Ascending aorta (tissue), 2 donors: ENCODE data around the gene DOP1A. TPM values are rescaled to one million over a fixed set of nuclear protein-coding genes. Genes with fewer than 3 reads are reported as not detected.
"Not testable (repeated sequence)": the region's sequence is repeated elsewhere in the genome, so short reads cannot be mapped to it uniquely, and the experiment has no call there.

Experiments used
- DNase-seq, 2 donors: peaks; one replicate each; pipeline ENCODE4 v3.0.0-alpha.2; 2019; ENCODE audit warnings: low spot score in 2 of 2
- H3K27ac ChIP-seq, 2 donors: fragments of 200-600 bp; sonication (generic); one replicate each; pipeline ENCODE4 v1.5.1; 2016 to 2017; ENCODE audit warnings: mild to moderate bottlenecking in 1 of 2
- H3K27me3 ChIP-seq: fragments of 200-600 bp; sonication (generic); one replicate; pipeline ENCODE4 v1.5.1; 2017
- H3K36me3 ChIP-seq, 2 donors: fragments of 200-600 bp; sonication (generic); one replicate each; pipeline ENCODE4 v1.5.1; 2016
- H3K4me1 ChIP-seq, 2 donors: fragments of 200-600 bp; sonication (generic); one replicate each; pipeline ENCODE4 v1.5.1; 2016 to 2017; ENCODE audit warnings: mild to moderate bottlenecking in 1 of 2
- H3K4me3 ChIP-seq, 2 donors: fragments of 200-600 bp; sonication (generic); one replicate each; pipeline ENCODE4 v1.5.1; 2016 to 2017; ENCODE audit warnings: mild to moderate bottlenecking in 1 of 2
- H3K9me3 ChIP-seq, 2 donors: fragments of 200-600 bp; sonication (generic); one replicate each; pipeline ENCODE4 v1.5.1; 2016
- intact Hi-C: fragments of 100-400 bp; cut with DNase I; formaldehyde crosslinking; loops from one replicate; pipeline ENCODE4 v1.15.1; 2023
- total RNA-seq: library from RNA; depleted of rRNA; stranded (reverse); fragments of >200 nt; gene quantifications from one replicate; pipeline ENCODE4 v1.1.0, GENCODE V29; 2016
- TF ChIP-seq, protein P1 (sequence below), 3 experiments: fragments of 200-600 bp in 2 of 3; fragments of 450-650 bp in 1 of 3; sonication (generic) in 2 of 3; IDR thresholded peaks; one replicate each; pipeline ENCODE4 v1.5.1; 2016 to 2019; ENCODE audit warnings: antibody characterized with exemption in 3 of 3, mild to moderate bottlenecking in 1 of 3, moderate library complexity in 1 of 3

Gene DOP1A
- total RNA-seq, 1 donor from 2014 or later, result 13.2 TPM

DNA sequence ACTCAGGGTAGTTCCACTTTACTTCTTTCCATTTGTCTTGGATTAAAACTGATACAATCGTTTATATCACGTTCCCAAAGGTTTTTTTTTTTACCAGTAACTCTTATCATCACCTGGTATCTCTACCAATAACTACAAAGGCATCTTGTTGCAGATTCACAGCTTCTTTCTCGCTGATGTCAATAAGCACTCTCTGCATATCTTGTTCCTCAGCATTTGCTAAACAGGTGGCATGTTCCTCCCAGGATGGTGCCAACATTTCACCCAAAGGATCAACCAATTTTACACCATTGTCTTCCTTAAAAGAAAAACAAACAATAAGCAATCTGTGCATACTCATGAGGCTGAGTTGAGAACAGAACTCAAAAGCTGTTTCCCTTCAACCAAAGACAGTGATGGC is 121.0 kb downstream of the DOP1A start:
- TF ChIP-seq, protein P1, sequence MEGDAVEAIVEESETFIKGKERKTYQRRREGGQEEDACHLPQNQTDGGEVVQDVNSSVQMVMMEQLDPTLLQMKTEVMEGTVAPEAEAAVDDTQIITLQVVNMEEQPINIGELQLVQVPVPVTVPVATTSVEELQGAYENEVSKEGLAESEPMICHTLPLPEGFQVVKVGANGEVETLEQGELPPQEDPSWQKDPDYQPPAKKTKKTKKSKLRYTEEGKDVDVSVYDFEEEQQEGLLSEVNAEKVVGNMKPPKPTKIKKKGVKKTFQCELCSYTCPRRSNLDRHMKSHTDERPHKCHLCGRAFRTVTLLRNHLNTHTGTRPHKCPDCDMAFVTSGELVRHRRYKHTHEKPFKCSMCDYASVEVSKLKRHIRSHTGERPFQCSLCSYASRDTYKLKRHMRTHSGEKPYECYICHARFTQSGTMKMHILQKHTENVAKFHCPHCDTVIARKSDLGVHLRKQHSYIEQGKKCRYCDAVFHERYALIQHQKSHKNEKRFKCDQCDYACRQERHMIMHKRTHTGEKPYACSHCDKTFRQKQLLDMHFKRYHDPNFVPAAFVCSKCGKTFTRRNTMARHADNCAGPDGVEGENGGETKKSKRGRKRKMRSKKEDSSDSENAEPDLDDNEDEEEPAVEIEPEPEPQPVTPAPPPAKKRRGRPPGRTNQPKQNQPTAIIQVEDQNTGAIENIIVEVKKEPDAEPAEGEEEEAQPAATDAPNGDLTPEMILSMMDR (IDR thresholded peaks at IDR 0.05), result no peak
- DNase-seq, result no peak
- no peaks in the 10 kb centered on the region for H3K9me3 ChIP-seq
- no peaks in the 10 kb centered on the region for H3K27me3 ChIP-seq
- peaks cover 0 to 11% of the 10 kb centered on the region in 2 donors for H3K4me1 ChIP-seq
- H3K36me3 ChIP-seq, result peaks cover 20 to 33% of the 10 kb centered on the region in 2 donors
- H3K27ac ChIP-seq, result no peak overlapping the region
- intact Hi-C loops, result no loop called here
- no peak overlapping the region for H3K4me3 ChIP-seq

DNA sequence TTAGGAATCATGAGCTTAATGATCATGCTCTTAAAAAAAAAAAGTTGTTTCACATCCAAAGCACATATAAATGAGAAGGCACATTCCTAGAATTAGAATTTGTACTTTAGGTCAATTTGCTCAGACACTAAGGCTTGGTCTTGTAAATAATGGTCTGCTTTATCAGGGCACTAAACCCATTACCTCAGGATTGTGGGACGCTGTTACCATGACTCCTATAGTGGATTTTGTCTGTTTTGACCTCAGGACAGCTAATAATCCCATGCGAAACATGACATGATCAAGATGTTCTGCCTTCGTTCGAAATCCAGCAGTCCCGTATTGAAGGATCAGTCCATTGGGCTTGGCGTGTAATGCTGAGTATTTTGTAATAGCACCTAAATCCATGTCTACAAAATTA is 123.2 kb downstream of the DOP1A start:
- DNase-seq, result no peak
- TF ChIP-seq, protein P1 (IDR thresholded peaks at IDR 0.05), result no peak
- Histone ChIP-seq H3K27me3 (no peaks in the 10 kb centered on the region), H3K4me3 (no peak overlapping the region), H3K27ac (no peak overlapping the region), H3K4me1 (peaks cover 0 to 19% of the 10 kb centered on the region in 2 donors), H3K36me3 (peaks cover 8 to 14% of the 10 kb centered on the region in 2 donors), H3K9me3 (no peaks in the 10 kb centered on the region)
- intact Hi-C loops, result loop anchor here (5.0 to 10.0 kb wide), 5 partner anchors 664 to 1574 kb away; partner anchors contain the start of genes CEP162, CYB5R4, IBTK and RIPPLY2

DNA sequence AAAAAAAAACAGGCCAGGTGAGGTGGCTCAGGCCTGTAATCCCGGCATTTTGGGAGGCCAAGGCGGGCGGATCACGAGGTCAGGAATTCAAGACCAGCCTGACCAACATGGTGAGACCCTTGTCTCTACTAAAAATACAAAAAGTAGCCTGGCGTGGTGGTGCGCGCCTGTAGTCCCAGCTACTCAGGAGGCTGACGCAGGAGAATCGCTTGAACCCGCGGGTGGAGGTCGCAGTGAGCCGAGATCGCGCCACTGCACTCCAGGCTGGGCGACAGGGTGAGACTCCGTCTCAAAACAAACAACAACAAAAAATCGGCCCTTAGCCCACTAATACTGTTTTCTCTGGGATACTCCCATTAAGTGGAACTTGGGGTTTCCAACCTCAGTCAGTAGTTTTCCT is 124.5 kb downstream of the DOP1A start:
- H3K4me3 ChIP-seq, result peak overlapping the region; percentile 59 to 93
- H3K27me3 ChIP-seq, DNase-seq, H3K36me3 ChIP-seq, H3K27ac ChIP-seq, H3K9me3 ChIP-seq: not testable (repeated sequence)
- intact Hi-C loops, result loop anchor here (2.0 to 10.0 kb wide), 6 partner anchors 125 to 1573 kb away; partner anchors contain the start of genes CEP162, CYB5R4, DOP1A and IBTK
- H3K4me1 ChIP-seq, result peaks cover 0 to 19% of the 10 kb centered on the region in 2 donors

DNA sequence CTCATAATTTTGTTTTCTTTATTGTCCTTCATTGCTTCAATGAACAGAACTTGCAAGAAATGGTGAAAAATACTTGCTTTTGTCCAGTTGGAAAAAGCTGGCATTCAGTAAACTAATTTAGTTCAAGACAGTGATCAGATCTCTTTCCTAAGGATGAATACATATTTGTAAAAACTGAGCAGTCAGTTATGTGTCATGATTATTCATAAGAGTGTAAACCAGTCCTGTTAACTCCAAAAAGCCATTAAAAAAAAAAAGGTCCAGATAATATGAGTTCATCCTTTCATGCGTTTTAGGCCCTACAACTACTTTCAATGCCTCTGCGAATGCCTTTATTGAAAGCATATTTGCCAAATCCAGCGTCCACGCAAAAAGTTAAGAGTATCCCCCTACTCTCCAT is 125.0 kb downstream of the DOP1A start:
- no peak for DNase-seq
- H3K27ac ChIP-seq, result peak overlapping the region; percentile 87 to 92
- peaks cover 0 to 19% of the 10 kb centered on the region in 2 donors for H3K4me1 ChIP-seq
- TF ChIP-seq, protein P1 (IDR thresholded peaks at IDR 0.05), result no peak
- no peaks in the 10 kb centered on the region for H3K9me3 ChIP-seq
- H3K36me3 ChIP-seq, result peaks cover 4 to 5% of the 10 kb centered on the region in 2 donors
- H3K4me3 ChIP-seq, result peak overlapping the region; percentile 59 to 93
- intact Hi-C loops, result loop anchor here (2.0 to 10.0 kb wide), 6 partner anchors 126 to 1572 kb away; partner anchors contain the start of genes CEP162, CYB5R4, DOP1A and IBTK
- H3K27me3 ChIP-seq, result no peaks in the 10 kb centered on the region

DNA sequence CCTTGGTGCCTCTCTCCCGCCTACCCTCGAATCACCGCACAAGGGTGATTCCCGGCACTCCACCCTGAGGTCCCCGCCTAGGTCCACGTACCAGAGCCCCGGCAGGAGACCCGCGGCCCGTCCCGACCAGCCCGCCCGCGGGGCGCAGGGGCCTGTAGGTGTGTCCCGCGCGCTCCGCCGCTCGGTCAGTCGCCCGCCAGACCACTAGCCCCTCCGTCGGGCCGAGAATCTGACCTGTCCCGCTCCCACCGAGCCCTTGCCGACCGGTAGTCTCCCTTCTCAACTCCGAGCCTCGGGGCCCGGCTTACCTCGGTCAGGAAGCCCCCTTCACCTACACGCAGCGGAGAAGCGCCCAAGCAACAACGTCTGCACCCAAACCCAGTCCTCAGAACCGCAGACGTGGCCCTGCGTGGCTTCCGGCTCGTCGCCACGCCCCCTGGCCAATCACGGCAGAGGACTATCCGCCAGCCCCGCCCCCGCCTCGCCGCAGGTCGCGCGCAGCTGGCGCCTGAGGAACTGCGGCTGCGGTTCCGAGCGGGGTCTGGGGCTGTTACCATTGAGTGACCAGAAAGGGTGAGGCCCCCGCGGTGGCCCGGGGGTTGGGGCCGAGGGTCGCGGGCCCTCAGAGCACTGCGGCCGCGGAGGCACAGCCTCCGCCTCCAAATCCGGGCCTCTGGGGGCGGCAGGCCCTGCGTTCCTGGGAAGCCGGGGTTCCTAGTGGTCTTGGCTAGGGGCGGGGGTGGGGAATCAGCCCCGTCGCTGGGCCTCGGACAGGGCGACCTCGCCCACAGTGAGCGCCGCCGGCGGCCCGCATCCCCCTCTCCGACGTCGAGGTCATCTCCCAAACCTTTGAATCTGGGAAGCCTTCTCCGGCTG is 125.6 kb downstream of the DOP1A start, which contains the start of the genes PGM3 and RWDD2A:
PGM3 (minus strand) TSS at position 395 of the 876 bp plus-strand sequence. CDS start 2,253 bp downstream, outside the sequence.
RWDD2A (plus strand) TSS at position 487 of the 876 bp plus-strand sequence. CDS start 1,095 bp downstream, outside the sequence.
- intact Hi-C loops, result loop anchor here (2.0 to 10.0 kb wide), 6 partner anchors 126 to 1572 kb away; partner anchors contain the start of genes CEP162, CYB5R4, DOP1A and IBTK

More for the DNA sequence above, 125.6 kb downstream of the DOP1A start, which contains the start of the genes PGM3 and RWDD2A:
- Histone ChIP-seq H3K4me1 (peaks cover 0 to 19% of the 10 kb centered on the region in 2 donors), H3K9me3 (no peaks in the 10 kb centered on the region), H3K27ac (peak within 1 kb of the TSS; percentile 87 to 92), H3K27me3 (no peaks in the 10 kb centered on the region), H3K4me3 (peak within 1 kb of the TSS; percentile 59 to 93), H3K36me3 (peaks cover 3 to 4% of the 10 kb centered on the region in 2 donors)
- DNase-seq, result peak; percentile 75 to 95
- TF ChIP-seq, protein P1 (IDR thresholded peaks at IDR 0.05), result peak in 1 of 3 experiments; percentile 8
